Nucleus accumbens (tissue), 56 donors: ENCODE data around the gene ZIC2.

Experiments
- DNase-seq, 56 donors: peaks; one replicate each; lab custom pipeline; 2025; lab: John Stamatoyannopoulos, UW

The ZIC2 gene

GRCh38 chr13:99984461-99985240, 3.1 kb downstream of the ZIC2 start:
- no peak for DNase-seq

- DNase-seq: no peak
Observed at GRCh38 chr13:99985241-99985874, 3.8 kb downstream of the ZIC2 start.

- no peak for DNase-seq
Observed at GRCh38 chr13:99985886-99986527, 4.4 kb downstream of the ZIC2 start.

- no peak for DNase-seq
Observed at GRCh38 chr13:99986741-99987140, 5.2 kb downstream of the ZIC2 start.

DNA sequence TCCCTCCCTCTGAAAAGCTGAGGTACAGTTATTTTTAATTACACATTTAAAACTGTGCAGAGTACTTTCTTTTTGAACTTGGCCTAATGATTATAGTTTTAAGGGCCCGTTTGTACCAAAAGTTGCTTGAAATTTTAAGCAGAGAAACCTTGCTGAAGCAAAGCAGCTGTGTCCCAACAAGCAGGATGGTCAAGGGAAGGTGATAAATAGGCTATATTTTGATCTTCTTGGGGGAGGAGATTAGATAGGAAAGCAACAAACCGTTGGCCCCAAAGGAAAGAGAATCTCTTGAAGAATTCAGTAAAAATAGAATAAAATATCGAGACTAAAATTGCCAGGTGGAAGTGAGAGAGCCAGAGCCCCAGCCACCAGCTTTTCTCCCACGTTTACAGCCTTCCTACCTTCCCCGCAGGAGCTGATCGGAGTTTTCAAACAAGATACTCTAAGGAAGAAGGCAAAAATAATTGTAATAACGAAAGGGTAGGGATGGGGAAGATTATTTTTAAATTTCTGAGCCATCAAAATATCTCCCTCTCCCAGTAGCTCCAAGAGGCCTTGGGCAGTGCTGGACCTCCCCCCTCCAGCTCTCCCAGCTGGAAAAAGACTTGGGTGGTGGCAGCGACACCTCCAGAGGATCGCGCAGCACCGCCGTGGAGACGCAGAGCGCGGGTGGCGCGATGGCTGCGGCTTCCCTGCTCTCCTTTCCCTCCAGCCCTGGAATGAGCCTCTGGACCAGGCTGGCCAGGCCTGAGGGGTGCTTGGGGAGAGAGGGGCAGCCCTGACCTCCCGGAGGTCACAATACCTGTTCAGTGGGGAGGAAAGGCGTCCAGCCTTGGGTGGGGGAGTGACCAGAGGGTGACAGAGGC, 5.8 kb downstream of the ZIC2 start:
- no peak for DNase-seq

DNA sequence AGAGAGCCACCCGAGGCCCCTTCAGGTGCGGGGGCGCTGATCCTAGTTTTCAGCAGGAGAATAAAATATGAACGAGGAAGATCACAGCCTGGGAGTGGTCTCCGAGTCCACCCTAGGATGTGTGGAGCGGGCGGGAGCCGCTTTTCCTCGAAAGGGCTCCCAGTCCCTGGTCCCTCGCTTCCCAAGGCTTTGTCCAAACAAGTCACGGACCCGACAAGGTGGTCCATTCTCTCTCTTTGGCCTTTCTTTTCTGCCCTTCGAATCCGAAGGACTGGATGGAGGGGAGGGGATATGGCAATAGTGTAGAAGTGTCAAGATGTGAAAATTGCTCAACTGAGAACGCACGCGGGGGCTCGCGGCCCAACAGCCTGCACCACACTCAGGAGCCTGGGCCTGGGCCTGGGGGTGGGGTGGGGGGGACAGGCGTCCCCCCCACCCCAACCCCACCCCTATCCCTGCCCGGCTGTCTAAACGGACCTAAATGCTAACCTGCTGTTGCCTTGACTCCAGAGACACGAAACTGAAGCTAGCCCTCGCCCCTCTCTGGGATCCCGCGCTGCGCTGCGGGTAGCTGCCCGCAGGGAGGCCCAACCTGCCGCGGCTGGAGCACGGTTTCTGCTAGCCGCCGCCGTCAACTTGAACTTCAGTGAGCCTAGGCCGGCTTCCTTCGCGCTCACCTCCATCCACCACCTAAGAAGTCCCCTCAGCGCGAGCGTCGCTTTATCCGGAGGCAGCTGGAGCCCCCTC, 7.1 kb downstream of the ZIC2 start:
- DNase-seq: no peak

- no peak for DNase-seq
Observed at GRCh38 chr13:99989276-99990125, 7.9 kb downstream of the ZIC2 start.

DNA sequence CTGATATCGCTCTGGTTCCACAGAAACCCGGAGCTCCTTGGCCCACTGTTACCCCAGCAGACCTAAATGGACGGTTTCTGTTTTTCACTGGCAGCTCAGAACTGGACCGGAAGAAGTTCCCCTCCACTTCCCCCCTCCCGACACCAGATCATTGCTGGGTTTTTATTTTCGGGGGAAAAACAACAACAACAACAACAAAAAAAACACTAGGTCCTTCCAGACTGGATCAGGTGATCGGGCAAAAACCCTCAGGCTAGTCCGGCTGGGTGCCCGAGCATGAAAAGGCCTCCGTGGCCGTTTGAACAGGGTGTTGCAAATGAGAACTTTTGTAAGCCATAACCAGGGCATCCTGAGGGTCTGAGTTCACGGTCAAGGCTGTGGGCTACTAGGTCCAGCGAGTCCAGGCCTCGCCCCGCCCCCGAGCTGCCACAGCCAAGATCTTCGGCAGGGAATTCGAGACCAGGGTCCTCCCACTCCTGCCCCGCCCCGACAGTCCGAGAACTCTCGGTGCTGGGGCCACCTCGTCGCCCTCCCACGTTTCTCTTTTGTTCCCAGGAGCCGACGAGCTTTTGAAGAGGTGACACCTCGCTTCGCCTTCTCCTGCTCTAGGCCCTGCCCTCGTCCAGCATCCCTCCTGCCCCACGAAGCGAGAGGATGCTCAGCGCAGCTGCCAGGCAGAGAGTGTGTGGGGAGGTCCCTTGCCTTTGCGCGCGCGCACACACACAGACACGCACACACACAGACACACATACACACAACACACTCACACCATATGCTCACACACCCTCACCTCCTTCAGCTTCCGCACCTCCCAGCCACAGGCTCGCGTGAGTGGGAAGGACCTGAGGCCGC, 8.8 kb downstream of the ZIC2 start:
- no peak for DNase-seq

DNA sequence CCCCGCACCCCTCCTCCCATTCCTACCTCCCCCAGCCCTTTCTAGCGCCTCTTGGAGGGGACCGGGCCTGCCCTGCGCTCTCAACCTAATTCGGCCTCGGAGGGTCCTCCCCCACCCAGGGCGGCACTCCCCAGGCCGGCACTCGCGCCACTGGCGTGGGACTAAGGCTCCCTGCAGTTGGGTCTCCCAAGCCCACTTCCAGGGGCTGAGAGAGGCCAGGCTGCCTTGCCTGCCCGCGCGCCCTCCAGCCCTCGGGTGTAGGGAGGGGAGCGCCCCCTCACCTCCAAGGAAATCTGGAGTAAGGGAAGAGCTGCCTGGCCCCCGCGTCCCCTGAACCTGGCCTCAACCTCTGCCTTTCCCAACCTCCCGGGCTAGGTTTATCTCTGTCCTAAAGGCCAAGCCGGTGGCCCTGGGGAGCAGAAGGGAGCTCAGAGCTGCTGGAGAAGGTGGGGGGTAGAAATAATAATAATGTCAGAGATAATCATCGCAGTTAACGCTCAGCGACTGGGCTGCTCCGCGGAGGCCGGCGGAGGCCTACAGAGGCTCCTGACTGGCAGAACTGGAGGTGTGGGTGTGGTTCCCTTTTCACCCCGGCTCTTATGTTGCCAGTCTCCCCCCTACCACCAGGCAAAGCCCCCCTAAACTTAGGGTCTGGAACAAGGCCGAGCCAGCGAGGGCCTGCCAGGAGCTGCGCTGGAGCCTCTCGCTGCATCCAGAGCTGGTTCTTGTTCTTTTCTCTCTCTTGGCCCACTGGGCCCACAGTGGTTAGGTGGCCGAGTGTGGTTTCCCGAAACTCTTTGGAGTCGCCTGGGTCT, 9.6 kb downstream of the ZIC2 start:
- DNase-seq: no peak

GRCh38 chr13:99991828-99992775, 10.5 kb downstream of the ZIC2 start:
- no peak for DNase-seq

DNA sequence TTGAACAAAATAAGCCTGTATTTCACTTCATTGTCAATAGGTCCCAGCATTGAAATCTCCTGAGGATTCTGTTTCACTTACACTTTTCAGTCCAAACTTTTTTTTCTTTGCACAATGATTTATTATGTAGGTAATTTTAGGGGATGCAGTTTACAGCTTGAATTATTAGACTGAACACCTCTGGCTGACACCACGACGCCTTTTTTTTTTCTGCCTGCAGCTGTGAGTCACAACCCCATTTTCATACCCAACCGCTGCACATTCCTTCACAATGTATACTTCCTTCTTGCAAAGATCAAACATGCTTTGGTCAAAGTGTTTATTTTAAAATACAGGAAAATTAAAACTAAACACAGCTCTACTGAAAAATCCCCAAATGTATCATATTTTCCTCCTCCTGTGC, 11.4 kb downstream of the ZIC2 start:
- DNase-seq: no peak

DNA sequence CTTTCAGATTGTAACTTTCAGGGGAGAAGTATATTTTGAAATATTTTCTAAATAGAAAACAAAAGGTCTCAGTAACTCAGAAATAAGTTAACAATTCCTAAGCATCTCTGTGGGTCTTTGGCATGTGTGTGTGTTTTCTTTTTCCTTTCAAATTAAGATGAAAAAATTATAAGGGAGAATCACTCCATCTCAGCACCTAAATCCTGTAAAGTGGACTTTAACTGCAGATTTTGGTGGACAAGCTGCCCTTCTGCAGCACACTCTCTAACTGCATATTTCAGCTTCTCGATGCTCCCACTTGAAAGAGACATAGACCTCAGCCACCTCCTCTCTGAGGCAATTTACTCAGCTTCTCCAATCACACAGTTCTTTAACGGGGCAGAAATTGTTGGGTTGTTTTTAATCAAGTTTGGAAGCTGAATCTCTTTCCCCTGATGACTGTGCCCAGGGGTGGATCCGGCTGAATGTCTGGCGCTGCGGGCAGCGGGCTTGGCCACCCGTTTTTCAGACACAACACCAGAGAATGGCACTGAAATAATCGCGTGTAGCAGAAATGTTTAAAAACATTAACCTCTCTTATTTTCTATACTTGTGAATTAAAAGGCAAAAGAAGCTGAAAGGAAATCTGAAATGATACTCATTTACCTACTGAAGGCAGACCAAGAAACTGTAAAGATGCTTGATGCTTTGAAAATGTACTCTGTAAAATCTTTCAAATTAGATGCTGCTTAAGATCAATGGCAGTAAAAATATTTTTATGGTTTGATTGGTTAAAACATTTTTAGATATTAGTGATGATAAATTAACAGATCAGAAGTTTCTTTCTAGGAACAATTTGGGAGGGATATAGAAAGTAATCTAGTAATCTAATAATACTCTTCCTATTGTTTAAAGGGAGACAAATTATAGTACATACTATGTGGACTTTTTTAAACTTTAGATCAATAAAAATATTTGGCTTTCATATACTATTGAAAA, 12.4 kb downstream of the ZIC2 start:
- no peak for DNase-seq

GRCh38 chr13:99994638-99995020, 13.0 kb downstream of the ZIC2 start:
- no peak for DNase-seq

DNA sequence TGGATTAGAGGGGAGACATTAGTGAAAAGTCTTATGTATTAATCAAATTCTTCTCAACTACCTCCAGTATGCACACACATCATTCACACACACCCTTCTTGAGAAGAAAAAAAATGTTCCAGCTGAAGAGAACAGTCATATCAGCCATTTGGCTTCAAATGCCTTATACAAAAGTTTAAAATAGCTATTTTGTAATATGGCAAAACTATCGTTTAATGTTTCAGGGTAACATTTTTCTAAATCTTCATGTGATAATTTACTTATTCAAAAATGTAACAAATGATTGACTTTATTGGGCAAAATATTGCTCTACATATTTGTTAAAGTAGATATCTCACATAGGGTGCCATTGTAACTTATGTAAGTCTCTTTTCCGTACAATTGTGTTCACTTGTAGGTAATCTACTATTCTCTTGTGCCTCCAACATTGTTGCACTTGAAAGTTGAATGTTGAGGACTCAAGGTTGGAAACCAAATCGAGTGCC, 13.6 kb downstream of the ZIC2 start:
- DNase-seq: no peak
